Brain microvascular endothelial cell (primary cell): ENCODE results near the gene SOX5.

Experiments used
- DNase-seq: peaks from one replicate; pipeline ENCODE4 v3.0.0-alpha.2; 2020
- H3K27ac ChIP-seq: fragments of 250-450 bp; sonication (Bioruptor Pico); 2 replicates; pipeline ENCODE4 v1.5.1; 2020; ENCODE audit warnings: mild to moderate bottlenecking, moderate library complexity
- H3K27me3 ChIP-seq: fragments of 250-450 bp; sonication (Bioruptor Pico); replicated peaks from 2 replicates; pipeline ENCODE4 v1.5.1; 2020; ENCODE audit warnings: mild to moderate bottlenecking
- H3K36me3 ChIP-seq: fragments of 250-450 bp; sonication (Bioruptor Pico); replicated peaks from 2 replicates; pipeline ENCODE4 v1.5.1; 2020; ENCODE audit warnings: mild to moderate bottlenecking
- H3K4me3 ChIP-seq: 2 replicates; pipeline ENCODE4 v1.5.1; 2011; ENCODE audit warnings: low read depth, mild to moderate bottlenecking, control low read depth, low read length, moderate library complexity
- in situ Hi-C: cut with HindIII; loops from 2 replicates; pipeline ENCODE4 v1.10.0; 2017; ENCODE audit warnings: low sequenced_read_pairs, low pct_ligation_motif_present
- TF ChIP-seq, protein P1 (sequence below): IDR thresholded peaks from 2 replicates; pipeline ENCODE4 v1.5.1; 2011; ENCODE audit warnings: low read depth, mild to moderate bottlenecking, moderate library complexity, low read length, control low read depth, inconsistent platforms; ENCODE audit errors: missing control alignments

Gene SOX5

DNA sequence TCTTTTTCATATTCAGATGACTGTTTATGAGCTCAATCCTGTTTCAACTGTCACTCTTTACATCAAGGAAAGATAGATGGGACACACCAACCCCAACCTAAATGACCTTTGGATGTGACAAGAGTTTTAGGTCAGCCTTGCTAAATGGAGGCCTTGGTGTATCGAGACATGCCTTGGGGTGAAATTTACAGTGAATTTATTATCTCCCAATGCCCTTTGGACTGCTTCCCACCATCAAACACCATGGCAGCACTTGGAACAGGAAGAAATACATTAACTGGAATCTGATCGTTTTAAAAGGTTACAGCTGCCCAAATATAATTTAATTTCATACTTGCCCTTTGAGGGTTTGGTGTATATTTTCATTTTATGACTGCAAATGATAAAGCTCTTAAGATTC lies 327.6 kb downstream of the SOX5 start:
- H3K27ac ChIP-seq, result no peak overlapping the region
- no peaks in the 10 kb centered on the region for H3K27me3 ChIP-seq
- no peak overlapping the region for H3K4me3 ChIP-seq
- no peaks in the 10 kb centered on the region for H3K36me3 ChIP-seq
- no peak for DNase-seq
- TF ChIP-seq, protein P1, sequence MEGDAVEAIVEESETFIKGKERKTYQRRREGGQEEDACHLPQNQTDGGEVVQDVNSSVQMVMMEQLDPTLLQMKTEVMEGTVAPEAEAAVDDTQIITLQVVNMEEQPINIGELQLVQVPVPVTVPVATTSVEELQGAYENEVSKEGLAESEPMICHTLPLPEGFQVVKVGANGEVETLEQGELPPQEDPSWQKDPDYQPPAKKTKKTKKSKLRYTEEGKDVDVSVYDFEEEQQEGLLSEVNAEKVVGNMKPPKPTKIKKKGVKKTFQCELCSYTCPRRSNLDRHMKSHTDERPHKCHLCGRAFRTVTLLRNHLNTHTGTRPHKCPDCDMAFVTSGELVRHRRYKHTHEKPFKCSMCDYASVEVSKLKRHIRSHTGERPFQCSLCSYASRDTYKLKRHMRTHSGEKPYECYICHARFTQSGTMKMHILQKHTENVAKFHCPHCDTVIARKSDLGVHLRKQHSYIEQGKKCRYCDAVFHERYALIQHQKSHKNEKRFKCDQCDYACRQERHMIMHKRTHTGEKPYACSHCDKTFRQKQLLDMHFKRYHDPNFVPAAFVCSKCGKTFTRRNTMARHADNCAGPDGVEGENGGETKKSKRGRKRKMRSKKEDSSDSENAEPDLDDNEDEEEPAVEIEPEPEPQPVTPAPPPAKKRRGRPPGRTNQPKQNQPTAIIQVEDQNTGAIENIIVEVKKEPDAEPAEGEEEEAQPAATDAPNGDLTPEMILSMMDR, result no peak
- in situ Hi-C loops, result no loop called here

DNA sequence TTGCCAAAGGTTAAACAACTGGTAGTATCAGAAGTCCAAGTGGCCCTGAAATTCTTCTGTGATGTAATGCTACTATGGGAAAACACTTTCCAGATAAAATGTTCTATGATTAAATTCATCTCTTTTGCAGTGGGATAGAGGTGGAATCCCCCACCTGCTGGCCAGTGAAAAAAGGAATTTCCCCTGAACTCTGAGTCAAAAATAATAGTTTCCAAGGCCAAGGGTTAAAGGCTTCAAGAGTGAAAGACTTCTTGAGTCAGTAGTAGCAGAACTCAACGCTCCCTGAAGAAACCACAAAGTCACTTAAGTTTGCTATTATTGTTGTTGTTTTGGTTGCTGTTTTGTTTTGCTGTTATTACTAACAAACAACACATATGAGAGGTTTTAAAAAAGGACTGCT lies 330.8 kb downstream of the SOX5 start:
- Histone ChIP-seq H3K27me3 (no peaks in the 10 kb centered on the region), H3K27ac (no peak overlapping the region), H3K36me3 (no peaks in the 10 kb centered on the region), H3K4me3 (no peak overlapping the region)
- no peak for DNase-seq
- TF ChIP-seq, protein P1, result no peak
- in situ Hi-C loops, result no loop called here

DNA sequence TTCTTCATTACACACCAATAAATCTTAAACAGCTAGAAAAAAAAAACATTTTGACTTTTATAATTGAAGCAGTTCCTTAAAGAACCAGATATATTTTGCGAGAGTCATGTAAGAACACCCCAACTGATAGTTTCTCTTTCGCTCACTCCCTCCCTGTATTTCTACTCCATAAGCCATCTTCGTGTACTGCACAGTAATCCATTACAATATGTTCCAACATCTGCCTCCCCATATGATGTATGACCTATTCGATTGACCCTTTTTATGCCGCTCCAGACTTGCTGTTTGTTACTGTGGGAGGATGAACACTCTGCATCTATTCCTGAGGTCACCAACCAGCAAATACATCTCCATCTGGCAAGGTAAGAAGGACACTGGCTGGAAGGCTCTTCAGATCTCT lies 331.7 kb downstream of the SOX5 start:
- in situ Hi-C loops, result no loop called here
- no peak overlapping the region for H3K4me3 ChIP-seq
- no peak overlapping the region for H3K27ac ChIP-seq
- TF ChIP-seq, protein P1, result no peak
- no peaks in the 10 kb centered on the region for H3K36me3 ChIP-seq
- no peak for DNase-seq
- no peaks in the 10 kb centered on the region for H3K27me3 ChIP-seq

DNA sequence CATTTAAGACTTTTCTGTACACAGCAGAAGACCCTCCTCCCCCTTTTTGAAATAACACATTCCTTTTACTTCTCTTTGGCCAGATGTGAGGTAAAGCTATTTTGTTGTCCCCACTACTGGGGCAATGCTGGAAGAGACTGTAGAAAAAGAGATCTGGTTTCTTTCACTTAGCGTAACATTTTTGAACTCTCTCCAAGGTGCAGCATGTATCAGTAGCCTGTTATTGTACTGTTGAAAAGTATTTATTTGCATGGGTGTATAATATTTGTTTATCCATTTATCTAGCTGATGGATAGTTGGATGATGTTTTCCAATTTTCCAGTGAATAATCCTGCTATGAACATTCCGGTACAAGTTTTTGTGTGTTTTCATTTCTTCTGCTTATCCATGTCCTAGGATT lies 335.2 kb downstream of the SOX5 start:
- no peak for DNase-seq
- TF ChIP-seq, protein P1, result no peak
- H3K27me3 ChIP-seq, result no peaks in the 10 kb centered on the region
- no peak overlapping the region for H3K4me3 ChIP-seq
- no peak overlapping the region for H3K27ac ChIP-seq
- in situ Hi-C loops, result no loop called here
- H3K36me3 ChIP-seq, result no peaks in the 10 kb centered on the region

DNA sequence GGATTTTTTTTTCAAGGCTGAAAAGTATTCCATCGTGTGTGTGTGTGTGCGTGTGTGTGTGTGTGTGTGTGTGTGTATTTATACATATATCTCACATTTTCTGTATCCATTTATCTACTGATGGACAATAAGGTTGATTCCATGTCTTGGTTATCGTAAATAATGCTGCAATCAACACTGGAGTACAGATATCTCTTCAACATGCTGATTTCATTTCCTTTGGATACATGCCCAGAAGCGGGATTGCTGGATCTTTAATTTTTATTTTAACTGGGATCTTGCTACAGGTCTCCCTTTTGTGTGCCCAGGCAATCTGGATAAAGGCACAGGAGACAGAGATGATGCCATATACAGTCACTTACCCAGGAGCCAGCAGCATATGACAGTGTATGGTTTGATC lies 338.1 kb downstream of the SOX5 start:
- in situ Hi-C loops, result no loop called here
- TF ChIP-seq, protein P1, result no peak
- H3K36me3 ChIP-seq, result no peaks in the 10 kb centered on the region
- H3K27ac ChIP-seq, result no peak overlapping the region
- no peak overlapping the region for H3K4me3 ChIP-seq
- peak; percentile 35 for DNase-seq
- H3K27me3 ChIP-seq, result no peaks in the 10 kb centered on the region

DNA sequence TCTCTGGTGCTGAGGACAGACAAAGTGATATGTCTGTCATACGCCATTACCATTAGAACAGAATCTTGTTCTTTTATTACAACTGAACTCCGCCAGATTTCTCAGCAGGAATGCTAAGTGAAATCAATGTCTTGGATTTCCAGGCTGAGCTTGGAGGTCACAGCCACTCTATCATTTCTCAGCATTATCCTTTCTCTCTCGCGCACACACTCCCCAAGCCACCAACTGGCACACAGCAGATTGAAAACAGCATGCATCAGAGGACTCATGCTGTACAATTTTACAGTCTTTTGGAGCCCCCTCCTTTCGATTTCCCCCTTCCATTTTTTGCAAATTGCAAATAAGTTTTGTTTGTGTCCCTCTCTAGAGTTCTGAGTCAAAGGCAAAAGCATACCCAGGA lies 348.6 kb downstream of the SOX5 start:
- Histone ChIP-seq H3K27ac (no peak overlapping the region), H3K4me3 (no peak overlapping the region), H3K27me3 (no peaks in the 10 kb centered on the region), H3K36me3 (no peaks in the 10 kb centered on the region)
- in situ Hi-C loops, result no loop called here
- TF ChIP-seq, protein P1, result no peak
- DNase-seq, result no peak
